Activated CD8-positive, alpha-beta memory T cell treated with anti-CD3 and anti-CD28 coated beads for 1 hour (primary cell): ENCODE measurements around the gene NCBP3.
"Not testable (repeated sequence)": the region's sequence is repeated elsewhere in the genome, so short reads cannot be mapped to it uniquely, and the experiment has no call there.

Experiments used
- DNase-seq, 2 donors: peaks; one replicate each; pipeline ENCODE4 v3.0.0-alpha.2; 2020; ENCODE audit warnings: low read depth in 1 of 2; ENCODE audit errors: extremely low read depth in 1 of 2

Gene NCBP3

DNA sequence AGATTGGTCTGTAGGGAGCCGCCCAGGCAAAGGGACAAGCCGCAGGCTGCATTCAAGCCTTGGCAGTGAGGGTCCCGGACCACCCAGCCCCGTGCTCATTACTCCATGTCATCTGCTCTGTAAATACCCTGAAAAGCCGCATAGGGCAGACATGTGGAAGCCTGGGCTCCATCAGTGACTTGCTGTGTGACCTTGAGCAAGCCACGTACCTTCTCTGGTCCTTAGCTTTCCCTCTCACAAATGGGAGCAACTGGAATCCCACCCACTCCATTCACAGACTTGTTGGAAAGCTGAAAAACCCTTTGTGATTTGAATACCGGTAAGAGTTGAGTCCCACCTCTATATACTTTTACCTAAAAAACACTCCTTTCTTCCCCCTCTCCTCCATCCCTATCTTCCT lies 34.9 kb upstream of the NCBP3 start:
- no peak for DNase-seq

DNA sequence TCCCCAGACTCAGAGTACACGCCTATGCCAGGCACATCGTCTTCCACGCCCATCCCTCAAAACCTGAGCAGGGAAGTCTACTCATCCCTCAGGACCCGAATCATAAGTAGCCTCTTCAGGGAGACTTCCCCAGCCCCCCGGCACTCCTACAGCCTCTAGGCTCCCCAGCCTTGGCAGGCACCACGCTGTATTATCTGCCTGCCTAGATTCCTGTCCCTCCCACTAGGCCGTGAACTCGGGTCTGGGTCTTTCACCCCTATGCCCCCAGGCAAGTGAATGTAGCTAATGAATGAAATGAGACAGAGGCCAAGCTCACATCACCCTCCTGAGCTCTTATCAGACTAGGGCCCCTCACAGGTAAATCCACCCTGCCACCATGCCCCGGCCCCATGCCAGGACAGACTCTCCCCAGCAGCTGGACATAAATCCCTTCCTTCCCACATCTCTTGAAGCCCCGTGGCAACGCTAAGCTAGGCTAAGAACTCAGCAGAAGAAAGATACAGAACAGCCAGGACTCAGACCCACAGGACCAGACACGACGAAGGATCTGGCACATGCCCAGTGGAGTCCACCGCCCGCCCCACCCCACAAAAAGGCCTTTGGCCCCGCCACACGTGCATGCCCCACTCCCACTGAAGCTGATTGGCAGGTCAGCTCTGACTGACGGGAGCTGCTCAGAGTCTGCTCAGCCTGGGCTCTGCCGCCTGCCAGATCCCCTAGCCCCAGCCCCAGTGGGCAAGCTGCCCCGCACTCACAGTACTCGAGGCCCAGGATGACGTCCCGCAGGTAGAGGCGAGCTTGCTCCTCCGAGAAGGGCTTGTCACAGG lies 33.8 kb upstream of the NCBP3 start:
- no peak for DNase-seq

DNA sequence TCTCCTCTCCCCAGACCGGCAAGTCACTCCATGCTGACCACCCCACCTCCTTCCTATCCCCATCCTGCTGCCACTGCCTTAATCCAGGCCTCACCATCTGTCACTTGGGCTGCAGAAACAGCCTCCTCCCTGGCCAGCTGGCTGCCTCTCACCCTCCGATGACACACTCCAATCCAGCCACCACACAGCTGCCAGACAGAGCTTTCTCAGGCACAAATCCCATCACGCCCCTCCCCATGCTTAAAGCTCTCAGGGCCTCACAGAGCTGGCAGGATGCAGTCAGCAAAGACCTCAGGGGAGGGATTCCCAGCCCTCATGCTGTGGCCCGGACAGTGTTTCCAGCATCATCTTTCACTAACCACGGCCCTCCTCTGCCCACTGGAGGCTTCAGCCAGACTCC lies 33.1 kb upstream of the NCBP3 start:
- no peak for DNase-seq

DNA sequence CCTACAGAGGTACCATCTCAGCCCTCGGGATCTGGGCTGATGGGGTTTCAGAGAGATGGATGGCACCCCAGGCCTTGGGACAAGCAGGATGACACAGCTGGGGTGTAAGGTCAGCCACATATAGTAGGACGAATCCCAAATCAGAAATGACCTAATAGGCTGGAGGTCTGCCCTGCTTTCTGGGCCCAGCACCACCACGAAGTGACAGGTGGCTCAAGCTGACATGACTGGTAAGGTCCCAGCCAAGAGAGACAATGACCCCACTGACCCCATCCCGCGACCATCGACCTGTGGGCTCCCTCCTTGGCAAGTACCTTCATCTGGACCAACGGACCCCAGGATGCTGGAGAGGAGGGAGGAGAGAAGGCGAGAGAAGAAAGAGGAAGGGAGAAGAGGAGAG lies 31.2 kb upstream of the NCBP3 start:
- no peak for DNase-seq

DNA sequence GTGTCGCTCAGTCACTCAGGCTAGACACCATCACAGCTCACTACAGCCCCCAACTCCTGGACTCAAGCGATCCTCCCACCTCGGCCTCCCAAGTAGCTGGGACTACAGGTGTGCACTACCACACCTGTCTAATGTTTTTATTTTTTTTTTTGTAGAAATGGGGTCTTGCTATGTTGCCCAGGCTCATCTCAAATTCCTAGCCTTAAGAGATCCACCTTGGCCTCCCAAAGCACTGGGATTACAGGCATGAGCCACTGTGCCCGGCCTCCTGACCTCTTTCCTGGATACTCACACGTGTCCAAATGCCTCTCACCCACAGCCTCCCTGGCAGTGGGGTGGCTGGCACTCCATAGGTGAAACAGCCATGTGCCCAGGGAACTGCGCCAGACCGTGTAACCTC lies 29.3 kb upstream of the NCBP3 start:
- DNase-seq, result no peak

DNA sequence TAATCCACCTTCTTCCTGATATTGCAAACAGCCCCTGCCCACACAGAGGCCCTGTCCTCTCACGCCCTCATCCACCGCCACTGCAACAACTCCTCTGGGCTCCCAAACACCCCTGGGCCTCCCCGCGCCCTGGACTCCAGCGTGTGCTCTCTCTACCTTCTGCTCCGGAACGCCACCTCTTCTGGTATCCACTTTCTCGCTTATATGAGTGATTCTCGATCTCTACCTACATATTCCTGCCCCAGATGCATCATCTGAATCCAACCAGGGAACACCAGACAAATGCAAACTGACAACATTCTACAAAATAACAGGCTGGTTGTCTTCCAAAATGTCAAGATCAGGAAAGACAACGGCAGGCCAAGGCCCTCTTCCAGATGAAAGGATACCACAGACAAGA lies 27.8 kb upstream of the NCBP3 start:
- DNase-seq, result no peak

DNA sequence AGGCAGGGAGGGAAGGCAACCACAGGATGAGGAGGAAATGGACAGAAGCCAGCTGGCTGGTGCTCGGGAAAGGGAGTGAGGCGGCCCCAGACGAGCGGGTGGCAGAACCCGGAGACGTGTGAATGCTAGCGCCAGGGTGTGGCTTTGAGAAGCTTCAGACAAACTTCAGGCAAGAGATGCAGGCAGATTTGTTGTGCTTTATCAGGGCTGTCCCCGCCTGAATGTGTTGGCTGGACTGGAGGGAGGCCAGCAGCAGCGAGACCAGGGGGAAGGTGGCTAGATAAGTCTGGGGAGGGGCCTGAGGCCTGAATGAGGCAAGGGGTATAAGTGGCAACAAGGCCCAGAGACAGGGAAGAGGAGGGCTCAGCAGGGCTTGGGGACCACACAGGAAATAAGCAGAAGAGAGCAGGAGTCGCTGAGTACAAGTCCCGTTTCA lies 24.8 kb upstream of the NCBP3 start:
- no peak for DNase-seq

DNA sequence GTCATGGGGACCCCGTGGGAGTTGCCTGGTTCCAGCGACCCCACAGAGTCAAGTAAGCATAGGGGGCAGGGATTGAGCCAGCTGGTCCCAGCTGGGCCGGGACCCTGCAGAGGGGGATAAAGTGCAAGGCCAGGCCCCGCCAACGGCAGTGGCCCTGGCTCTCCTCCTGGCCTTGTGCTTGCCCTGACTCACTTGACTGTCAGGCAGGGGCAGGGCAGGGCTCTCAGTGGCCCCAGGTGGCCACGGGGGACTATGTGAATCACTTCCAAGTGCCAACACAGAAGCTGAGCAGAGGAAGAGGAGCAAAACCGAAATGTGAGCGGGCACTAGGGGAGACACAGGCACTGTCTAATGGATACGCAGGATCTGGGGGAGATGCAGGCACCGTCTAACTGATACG lies 21.6 kb upstream of the NCBP3 start:
- DNase-seq, result no peak

DNA sequence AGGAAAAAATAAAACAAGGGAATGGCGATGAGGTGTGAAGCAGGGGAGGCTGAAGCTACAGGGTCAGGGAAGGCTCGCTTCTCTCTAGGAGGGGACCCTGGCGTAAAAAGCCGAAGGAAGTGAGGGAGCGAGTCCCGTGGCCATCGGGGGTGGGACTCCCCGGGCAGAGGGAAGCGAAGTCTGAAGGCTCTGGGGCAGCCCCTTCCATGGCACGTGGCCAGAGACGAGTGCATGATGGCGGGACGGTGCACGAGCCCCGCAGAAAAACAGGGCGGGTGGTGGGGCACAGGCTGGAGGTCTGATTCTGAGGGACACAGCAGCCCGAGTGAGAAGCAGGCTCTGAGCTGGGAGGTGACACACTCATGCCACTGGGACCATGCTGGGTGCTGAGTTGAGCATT lies 21.1 kb upstream of the NCBP3 start:
- DNase-seq, result no peak

DNA sequence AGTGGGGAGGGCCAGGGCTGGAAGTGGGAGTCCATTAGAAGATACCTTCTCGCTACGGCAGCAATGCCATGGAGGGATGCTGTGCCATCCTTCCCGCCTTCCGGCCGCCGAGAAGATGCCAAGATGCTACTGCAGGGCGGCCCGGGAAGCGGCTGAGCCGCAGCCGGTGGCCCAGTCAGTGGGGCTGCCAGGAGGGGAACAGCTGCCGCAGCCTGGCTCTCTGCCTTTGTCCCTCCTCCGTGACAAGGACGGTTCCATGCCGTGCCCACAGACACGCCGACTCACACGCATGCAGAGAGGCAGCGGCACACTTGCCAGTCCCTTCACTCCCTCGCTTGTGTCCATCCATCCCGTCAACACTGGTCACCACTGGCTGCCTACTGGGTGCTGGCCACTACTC lies 20.2 kb upstream of the NCBP3 start:
- no peak for DNase-seq

DNA sequence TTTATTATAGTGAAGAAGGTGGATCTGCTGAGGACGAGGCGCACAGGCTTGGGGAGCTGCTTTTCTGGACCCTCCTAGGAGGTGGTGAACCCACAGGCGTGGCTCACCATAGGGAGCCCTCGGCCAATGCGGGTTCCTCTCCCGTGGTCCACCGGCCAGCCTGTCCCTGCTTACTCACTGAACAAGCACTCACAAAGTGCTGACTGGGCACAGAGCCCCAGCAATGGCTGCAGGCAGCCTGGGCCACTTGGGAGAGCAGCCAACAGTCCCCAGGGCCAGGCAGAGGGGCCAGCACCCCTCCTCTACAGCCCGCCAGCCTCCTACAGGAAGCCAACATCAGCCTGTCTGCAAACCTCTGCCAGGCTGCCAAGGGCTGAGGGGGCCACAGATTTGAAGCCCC lies 19.1 kb upstream of the NCBP3 start:
- DNase-seq, result no peak

DNA sequence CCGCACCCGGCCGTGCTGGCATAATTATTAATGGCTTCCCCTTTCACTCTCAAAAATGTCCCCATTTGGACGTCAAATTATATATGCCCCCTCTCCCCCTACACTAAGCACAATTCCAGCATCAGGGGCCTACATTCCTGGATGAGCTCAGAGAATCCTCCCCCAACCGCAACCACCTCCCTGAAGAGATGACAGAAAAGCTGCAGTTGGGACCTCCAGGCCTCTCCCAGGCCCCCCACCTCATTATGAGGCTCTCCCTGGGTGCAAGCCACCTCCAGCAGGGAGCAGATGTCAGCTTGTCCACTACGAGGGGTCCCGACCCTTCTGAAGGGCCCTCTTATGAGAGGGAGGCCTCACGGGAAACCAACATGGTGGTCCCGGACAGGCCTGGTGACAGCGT lies 18.5 kb upstream of the NCBP3 start:
- no peak for DNase-seq

DNA sequence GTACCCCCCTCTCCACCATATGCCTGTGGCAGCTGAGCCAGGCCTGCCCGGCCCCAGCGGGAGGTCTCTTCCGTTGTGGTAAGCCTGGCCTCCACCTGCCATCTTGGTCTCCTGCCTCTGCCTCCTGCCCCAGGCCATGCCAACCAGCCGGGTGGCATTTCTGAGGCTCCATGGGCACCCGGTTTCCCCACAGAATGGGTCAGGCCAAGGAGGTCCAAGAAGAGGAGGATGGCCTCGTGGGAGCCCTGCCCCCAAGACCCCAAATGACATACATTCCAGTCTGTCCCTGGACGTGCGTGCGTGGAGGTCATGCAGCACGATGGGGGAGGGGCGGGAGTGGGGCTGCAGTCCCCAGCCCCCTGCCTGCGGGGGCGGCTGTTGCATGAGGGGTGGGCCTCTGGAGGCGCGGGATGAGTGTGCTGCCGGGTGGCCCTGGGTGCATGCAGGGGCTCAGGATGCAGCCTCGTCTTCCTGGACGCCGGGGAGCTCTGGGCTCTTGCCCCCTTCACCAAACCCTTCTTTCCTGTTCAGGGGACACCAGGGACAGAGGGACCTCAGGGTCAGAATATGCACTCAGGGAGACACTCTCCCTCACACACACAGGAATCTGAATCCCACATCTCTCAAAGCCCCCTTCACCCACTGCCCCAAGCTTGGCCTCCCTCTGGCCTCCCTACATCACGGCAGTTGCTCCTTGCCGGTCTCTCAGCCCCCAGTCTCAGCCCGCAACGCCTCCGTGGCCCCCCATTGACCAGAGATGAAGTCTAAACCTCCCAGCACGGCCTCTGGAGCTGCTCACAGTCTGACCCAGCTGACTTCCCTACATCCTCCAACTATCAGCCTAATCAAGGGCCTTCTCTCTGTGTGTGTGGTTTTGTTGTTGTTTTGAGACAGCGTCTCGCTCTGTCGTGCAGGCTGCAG lies 16.0 kb upstream of the NCBP3 start:
- no peak for DNase-seq

DNA sequence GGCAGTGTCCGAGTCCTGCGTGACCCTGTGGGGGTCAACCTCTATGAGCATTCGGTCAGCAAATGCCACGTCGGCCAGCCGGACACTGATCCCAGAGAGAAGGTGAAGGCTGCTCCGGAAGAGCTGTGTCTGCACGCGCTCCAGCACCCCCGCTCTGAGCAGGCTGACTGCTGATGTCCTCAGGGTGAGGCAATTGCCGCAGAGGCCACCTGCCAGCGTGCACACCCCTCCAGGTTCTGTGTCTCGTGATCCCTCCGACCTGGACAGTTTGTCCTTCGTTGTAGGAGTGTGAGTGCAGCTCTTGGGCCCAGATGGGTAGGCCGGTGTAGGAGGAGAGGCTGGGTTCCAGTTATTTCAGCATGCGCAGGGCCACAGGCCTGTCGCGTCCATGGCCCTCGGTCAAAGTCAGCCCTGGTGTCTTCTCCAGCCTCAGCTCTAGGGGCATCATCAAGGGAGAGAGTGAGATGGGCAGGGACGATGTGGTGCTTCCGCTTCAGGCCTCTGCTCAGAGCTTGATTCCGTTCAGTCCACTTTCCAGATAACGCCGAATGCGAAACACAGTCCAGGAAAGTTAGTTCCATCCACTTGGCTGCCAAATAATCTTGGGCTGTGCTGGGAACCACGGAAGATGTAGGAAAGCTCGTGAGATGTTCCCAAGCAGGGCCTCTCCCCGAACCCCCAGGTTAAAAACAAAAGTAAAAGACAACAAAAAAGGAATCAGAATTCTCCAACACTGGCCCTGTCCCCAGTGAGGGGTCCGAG lies 15.1 kb upstream of the NCBP3 start:
- DNase-seq, result no peak

DNA sequence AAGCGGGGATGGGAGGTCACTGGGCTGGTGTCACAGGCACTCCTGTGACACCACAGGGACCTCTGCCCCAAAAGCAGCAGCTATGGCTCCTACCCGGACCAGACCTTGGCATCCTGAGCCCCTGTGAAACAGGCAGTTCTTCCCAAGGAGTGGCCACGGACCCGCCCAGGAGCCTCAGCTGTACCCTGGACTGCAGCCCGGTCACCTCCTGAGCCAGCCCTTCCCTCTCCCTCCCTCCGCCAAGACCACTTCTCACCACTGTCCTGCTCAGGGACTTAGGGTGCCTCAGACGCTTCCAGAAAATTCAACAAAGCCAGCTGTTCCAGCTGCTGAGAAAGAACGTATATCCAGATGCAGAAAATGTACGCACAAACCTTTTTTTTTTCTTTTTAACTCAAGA lies 13.9 kb upstream of the NCBP3 start:
- no peak for DNase-seq

DNA sequence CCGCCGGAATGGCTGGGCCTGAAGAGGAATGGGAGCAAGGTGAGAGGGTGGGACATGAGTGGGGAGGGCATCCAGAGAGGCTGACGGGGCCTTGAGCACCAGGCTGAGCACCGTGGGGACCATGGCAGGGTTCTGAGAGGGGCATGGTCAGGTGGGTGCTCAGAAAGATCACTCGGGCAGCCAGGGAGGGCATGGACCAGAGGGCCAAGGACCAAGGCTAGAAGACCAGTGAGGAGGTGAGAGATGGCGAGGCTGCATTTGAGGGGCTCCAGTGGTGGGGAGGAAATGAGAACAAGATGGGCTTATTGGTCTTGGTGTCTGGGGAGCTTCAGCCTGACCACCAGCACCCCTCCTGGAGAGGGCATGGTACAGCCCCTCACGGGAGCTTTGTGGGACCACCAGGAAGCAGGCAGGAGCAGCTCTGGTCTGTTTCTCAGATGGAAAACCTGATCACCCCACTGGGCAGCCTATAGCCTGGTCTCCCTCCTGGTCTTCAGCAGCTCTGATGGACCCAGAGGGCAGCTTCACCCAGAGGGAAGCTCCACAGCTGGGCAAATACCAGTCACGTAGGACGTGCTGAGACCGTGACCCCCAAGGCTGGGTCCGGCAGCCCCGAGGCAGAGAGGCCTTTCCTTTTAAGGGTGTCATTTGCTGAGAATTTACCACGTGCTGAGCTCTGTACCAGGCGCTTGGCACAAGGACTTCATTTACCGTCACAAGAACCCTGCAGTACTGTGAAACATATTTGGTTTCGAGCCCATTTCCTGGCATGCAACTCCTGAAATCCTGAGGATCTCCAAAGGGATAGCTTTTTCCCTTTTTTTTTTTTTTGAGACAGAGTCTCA lies 11.4 kb upstream of the NCBP3 start:
- DNase-seq, result no peak

DNA sequence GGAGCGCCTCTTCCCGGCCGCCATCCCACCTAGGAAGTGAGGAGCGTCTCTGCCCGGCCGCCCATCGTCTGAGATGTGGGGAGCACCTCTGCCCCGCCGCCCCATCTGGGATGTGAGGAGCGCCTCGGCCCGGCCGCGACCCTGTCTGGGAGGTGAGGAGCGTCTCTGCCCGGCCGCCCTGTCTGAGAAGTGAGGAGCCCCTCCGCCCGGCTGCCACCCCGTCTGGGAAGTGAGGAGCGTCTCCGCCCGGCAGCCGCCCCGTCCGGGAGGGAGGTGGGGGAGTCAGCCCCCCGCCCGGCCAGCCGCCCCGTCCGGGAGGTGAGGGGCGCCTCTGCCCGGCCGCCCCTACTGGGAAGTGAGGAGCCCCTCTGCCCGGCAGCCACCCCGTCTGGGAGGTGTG lies 8.2 kb upstream of the NCBP3 start:
- not testable (repeated sequence) for DNase-seq

DNA sequence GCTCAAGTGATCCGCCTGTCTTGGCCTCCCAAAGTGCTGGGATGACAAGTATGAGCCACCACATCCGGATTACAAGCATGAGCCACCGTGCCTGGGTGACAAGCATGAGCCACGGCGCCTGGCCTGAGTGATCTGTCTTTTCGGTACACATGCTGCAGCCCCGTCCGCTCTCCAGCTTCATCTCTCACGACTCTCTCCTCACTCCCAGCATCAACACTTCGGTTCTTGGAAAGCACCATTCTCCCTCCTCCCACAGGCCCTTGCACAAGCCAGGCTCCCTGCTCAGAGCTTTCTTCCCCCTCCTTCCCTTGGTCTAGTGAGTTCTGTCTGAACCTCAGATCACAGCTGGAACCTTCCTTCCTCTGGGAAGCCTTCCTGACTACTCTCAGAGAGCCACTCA lies 6.5 kb upstream of the NCBP3 start:
- DNase-seq, result no peak

DNA sequence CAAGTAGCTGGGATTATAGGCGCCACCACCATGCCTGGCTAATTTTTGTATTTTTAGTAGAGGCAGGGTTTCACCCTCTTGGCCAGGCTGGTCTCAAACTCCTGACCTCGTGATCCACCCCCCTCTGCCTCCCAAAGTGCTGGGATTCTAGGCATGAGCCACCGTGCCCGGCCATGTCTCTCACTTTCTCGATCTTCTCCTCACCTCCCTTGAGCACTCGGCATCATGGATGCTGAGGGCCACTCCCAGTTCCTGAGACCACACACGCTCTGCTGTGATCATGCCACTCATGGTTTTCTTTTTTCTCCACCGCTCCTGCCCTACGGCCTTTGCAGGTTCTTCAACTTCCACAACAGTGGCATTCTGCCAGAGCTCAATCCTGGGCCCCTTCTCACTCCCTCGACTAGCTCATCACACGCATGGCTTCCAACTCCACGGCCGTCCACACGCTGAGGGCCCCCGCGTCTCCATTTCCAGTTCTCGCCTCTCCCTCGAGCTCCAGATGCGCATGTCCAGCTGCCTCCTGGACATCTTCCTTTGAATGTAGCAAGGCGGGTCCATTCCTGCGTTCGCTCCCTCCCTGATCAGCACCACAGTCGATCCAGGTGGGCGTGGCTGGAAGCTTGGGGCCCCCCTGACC lies 5.5 kb upstream of the NCBP3 start:
- DNase-seq, result no peak

DNA sequence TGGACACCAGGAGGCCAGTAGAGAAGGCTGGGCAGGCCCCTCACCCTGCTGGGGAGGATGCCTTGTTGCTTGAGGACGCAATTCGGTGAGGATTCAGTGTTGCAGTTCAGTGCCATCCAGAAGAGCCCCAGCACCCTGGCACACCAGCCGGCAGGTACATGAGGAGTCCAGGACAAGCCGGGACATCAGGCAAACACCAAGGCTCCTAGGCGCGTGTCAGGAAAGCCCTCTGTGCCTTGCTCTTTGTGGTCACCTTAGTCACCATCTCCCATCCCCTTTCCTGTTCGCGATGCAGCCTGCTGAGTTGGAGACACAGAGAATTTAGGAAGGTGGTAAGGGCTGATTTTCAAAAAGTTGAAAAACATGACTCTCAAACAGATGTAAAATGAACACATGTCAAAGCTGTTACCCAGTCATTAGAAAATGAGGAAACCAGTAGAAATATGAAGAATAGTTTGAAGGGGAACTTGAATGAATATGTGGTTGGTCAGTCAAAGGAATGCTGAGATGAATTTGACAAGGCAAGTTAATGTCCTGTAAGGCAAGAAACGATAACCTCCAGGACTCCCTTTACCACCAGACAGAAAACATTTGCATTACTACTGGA lies 2.3 kb upstream of the NCBP3 start:
- no peak for DNase-seq
